ENCODE data around the gene PIP5KL1.

Gene PIP5KL1

DNA sequence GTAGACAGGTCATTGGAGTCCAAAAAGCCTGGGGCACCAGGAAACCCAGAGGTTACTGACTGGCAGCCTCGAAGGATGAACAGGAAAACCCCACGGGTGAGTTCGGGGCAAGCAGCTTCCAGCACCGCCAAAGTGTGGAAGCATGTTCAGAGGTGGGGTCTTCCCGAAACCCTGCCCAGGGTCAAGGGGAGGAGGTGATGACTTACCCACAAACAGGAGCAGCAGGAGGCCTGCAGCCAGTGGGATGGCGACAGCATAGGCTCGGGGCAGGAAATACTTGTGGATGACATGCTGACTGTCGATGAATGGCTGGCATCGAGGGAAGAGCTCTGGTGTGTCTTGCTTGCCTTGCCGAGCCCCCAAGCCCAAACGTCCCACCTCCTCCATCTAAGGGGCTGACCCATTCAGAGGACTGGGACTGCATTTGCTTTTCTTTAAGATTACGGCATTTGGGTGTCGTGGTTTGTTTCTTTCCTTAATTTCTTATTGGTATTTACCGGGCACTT lies 5.8 kb upstream of the PIP5KL1 start:
- no peak overlapping the region for H3K27ac ChIP-seq (ENCODE audit: low read depth, low read length, poor library complexity, severe bottlenecking)
- H3K4me1 ChIP-seq (ENCODE audit: insufficient read depth, low read length, severe bottlenecking) = peaks cover 33% of the 10 kb centered on the region
- H3K9me2 ChIP-seq (ENCODE audit: low read depth, low read length) = no peaks in the 10 kb centered on the region
- peak overlapping the region; percentile 78 for H3K9ac ChIP-seq (ENCODE audit: low read length)
- H3K36me3 ChIP-seq (ENCODE audit: insufficient read depth, low read length) = peaks cover 40% of the 10 kb centered on the region
- TF ChIP-seq EZH2 (IDR thresholded peaks at IDR 0.05; ENCODE audit: borderline replicate concordance, low read length) = no peak
- no peak for TF ChIP-seq CTCF (IDR thresholded peaks at IDR 0.05; ENCODE audit: low read length)
- H3K4me3 ChIP-seq (ENCODE audit: low read depth, low read length, poor library complexity, severe bottlenecking) = peak overlapping the region; percentile 75
- no peaks in the 10 kb centered on the region for H3K79me2 ChIP-seq (ENCODE audit: insufficient read depth, low read length)
- H3K9me3 ChIP-seq (ENCODE audit: low read length) = no peaks in the 10 kb centered on the region
- no peaks in the 10 kb centered on the region for H4K20me1 ChIP-seq (ENCODE audit: insufficient read depth, low read length)
- H3K27me3 ChIP-seq (ENCODE audit: insufficient read depth, low read length) = no peaks in the 10 kb centered on the region
- no peak overlapping the region for H2AFZ ChIP-seq (ENCODE audit: low read length)
- H3K4me2 ChIP-seq (ENCODE audit: low read length) = peak overlapping the region; percentile 77
- H3F3A ChIP-seq (ENCODE audit: insufficient read depth, low read length) = no peaks in the 10 kb centered on the region

DNA sequence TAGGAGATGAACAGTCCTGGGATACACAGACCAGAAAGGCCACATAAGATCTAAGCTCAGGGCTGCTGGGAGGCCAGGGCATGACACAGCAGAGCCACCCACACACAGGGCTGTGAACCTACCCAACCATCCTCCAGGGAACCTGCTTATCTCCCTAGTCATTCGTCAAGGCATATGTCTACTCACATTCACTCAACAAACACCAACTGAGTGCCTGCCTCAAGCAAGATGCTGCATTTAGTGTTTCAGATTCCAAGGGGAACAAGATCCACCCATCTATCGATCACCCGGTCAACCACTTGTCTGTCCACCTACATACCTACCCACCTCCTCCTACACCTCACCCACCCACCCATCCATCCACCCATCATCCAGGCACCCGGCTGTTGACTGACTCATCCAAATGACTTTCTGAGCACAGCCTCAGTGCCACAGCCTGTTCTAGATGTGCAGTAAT lies 5.2 kb upstream of the PIP5KL1 start:
- Histone ChIP-seq H4K20me1 (ENCODE audit: insufficient read depth, low read length) (no peaks in the 10 kb centered on the region), H3K4me3 (ENCODE audit: low read depth, low read length, poor library complexity, severe bottlenecking) (peak overlapping the region; percentile 75), H3K27ac (ENCODE audit: low read depth, low read length, poor library complexity, severe bottlenecking) (no peak overlapping the region), H3K4me1 (ENCODE audit: insufficient read depth, low read length, severe bottlenecking) (peaks cover 39% of the 10 kb centered on the region), H3K9ac (ENCODE audit: low read length) (peak overlapping the region; percentile 78), H3K4me2 (ENCODE audit: low read length) (peak overlapping the region; percentile 77), H3K9me2 (ENCODE audit: low read depth, low read length) (no peaks in the 10 kb centered on the region), H2AFZ (ENCODE audit: low read length) (no peak overlapping the region), H3K79me2 (ENCODE audit: insufficient read depth, low read length) (no peaks in the 10 kb centered on the region), H3K27me3 (ENCODE audit: insufficient read depth, low read length) (no peaks in the 10 kb centered on the region), H3K9me3 (ENCODE audit: low read length) (no peaks in the 10 kb centered on the region), H3F3A (ENCODE audit: insufficient read depth, low read length) (no peaks in the 10 kb centered on the region), H3K36me3 (ENCODE audit: insufficient read depth, low read length) (peaks cover 34% of the 10 kb centered on the region)
- TF ChIP-seq CTCF (IDR thresholded peaks at IDR 0.05; ENCODE audit: low read length) = no peak
- no peak for TF ChIP-seq EZH2 (IDR thresholded peaks at IDR 0.05; ENCODE audit: borderline replicate concordance, low read length)

DNA sequence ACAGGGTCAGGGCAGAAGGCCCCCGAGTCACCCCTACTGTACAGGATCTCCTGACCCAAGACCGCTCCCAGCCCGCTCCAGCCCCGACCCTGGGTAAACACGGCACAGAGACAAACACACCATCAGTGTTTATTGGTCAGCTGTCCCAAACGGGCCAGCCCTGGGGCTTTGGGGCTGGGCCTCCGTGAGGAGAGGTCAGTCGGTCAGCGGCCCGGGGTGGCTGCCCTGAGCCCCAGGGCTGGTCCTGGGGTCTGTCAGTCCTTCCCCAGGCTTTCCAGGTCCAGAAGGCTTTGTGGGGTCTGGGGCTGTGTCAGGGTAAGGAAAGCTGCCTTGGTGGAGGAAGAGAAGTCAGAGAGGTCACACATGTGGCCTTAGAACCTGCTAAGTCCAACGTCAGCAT lies 4.4 kb upstream of the PIP5KL1 start:
- Histone ChIP-seq H2AFZ (ENCODE audit: low read length) (no peak overlapping the region), H3K27me3 (ENCODE audit: insufficient read depth, low read length) (no peaks in the 10 kb centered on the region), H3K4me2 (ENCODE audit: low read length) (no peak overlapping the region), H4K20me1 (ENCODE audit: insufficient read depth, low read length) (no peaks in the 10 kb centered on the region), H3K27ac (ENCODE audit: low read depth, low read length, poor library complexity, severe bottlenecking) (no peak overlapping the region), H3K9me3 (ENCODE audit: low read length) (no peaks in the 10 kb centered on the region), H3K79me2 (ENCODE audit: insufficient read depth, low read length) (no peaks in the 10 kb centered on the region), H3K4me3 (ENCODE audit: low read depth, low read length, poor library complexity, severe bottlenecking) (no peak overlapping the region), H3K36me3 (ENCODE audit: insufficient read depth, low read length) (peaks cover 27% of the 10 kb centered on the region), H3F3A (ENCODE audit: insufficient read depth, low read length) (no peaks in the 10 kb centered on the region), H3K4me1 (ENCODE audit: insufficient read depth, low read length, severe bottlenecking) (peaks cover 46% of the 10 kb centered on the region), H3K9ac (ENCODE audit: low read length) (no peak overlapping the region), H3K9me2 (ENCODE audit: low read depth, low read length) (no peaks in the 10 kb centered on the region)
- TF ChIP-seq EZH2 (IDR thresholded peaks at IDR 0.05; ENCODE audit: borderline replicate concordance, low read length) = no peak
- no peak for TF ChIP-seq CTCF (IDR thresholded peaks at IDR 0.05; ENCODE audit: low read length)
